HTR-8/SVneo (cell line): Measurements from ENCODE around the gene AP5Z1.
"Not testable (repeated sequence)": the region's sequence is repeated elsewhere in the genome, so short reads cannot be mapped to it uniquely, and the experiment has no call there.

Experiments
- DNase-seq: peaks from one replicate; pipeline ENCODE4 v3.0.0; 2011; ENCODE audit warnings: low spot score, mixed read lengths; ENCODE audit not compliant: insufficient read length
- FAIRE-seq: peaks from 2 replicates; lab custom pipeline; 2011; peaks lifted over from hg19 to GRCh38; lab: Jason Lieb, UNC

AP5Z1 gene

DNA sequence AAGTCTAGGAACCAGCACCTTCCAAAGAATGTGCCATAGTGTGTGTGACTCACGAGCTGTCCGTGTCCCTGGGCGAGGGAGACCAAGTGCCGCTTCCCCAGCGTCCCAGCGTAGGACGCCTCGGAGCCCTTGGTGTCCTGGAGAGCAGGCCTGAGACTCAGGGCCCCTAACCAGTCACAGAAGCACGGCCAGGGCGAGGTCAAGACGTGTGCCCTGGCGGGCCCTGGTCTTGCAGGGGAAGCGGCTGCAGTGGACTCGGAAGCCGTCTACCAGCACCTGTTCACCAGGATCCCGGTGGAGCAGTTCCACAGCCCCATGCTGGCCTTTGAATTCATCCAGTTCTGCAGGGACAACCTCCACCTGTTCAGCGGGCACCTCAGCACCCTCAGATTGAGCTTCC, 10.6 kb downstream of the AP5Z1 start:
- no peak for FAIRE-seq
- DNase-seq, result no peak

DNA sequence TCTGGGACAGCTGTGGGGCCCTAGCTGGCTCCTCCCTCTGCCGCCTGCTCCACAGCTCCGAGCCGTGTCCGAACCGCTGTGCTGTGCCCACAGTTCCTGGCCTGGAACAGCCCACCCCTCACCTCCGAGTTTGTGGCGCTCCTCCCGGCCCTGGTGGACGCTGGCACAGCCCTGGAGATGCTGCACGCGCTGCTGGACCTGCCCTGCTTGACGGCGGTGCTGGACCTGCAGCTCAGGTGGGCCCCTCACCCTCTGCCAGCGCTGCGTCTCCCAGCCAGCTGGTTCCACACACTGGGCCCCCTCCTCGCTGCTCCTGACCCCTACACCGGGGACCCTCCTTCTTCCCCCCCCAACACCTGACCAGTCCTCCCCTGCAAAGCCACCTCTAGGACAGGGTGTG, 12.1 kb downstream of the AP5Z1 start:
- FAIRE-seq (no peak), DNase-seq (no peak)

DNA sequence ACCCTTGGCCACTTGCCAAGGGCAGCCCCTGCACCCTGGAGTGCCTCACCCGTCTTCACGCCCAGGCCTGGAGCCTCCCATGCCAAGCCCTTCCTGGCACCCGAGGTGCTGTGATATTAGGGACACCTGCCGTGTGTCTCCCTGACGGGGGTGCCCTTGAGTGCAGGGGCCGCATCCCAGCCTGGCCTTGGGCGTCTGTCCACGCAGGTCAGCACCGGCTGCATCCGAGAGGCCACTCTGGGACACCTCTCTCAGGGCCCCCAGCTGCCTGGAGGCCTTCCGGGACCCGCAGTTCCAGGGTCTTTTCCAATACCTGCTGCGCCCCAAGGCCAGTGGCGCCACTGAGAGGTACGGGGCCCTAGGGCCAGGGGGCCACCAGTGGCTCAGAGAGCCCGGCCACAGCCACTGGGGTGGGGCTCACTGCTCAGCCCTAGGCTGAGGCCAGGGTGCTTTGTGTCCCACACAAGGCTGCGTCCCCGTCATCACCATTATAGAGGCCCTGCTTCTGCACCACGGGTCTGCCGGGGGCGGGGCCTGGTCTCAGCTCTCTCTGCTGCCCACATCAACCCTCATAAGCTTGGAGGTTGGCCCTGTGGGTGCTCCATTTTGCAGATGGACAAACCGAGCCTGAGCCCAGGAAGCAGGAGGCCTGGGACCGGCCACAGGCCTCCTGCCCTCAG, 12.7 kb downstream of the AP5Z1 start:
- FAIRE-seq (no peak), DNase-seq (no peak)

DNA sequence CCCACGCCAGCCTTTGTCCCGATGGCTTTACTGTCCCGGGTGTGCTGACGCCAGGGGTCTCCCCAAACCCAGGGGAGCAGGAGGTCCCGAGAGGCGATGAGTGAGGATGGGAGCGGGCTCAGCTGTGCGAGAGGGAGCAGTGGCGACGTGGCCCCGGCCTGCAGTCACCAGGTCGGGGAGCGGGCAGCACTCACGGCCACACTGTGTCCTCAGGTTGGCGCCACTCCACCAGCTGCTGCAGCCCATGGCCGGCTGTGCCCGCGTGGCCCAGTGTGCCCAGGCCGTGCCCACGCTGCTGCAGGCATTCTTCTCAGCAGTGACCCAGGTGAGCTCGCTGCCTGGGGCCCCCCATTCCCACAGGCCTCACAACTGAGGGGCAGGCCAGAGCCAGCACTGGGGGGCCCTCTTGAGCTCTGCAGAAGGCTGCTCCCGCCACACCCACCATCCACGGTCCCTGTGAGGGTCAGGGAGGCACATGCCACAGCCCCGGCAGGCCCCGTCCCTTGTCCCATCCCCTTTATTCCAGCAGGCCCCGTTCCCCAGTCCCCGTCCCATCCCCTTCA, 13.3 kb downstream of the AP5Z1 start:
- FAIRE-seq, result no peak

DNA sequence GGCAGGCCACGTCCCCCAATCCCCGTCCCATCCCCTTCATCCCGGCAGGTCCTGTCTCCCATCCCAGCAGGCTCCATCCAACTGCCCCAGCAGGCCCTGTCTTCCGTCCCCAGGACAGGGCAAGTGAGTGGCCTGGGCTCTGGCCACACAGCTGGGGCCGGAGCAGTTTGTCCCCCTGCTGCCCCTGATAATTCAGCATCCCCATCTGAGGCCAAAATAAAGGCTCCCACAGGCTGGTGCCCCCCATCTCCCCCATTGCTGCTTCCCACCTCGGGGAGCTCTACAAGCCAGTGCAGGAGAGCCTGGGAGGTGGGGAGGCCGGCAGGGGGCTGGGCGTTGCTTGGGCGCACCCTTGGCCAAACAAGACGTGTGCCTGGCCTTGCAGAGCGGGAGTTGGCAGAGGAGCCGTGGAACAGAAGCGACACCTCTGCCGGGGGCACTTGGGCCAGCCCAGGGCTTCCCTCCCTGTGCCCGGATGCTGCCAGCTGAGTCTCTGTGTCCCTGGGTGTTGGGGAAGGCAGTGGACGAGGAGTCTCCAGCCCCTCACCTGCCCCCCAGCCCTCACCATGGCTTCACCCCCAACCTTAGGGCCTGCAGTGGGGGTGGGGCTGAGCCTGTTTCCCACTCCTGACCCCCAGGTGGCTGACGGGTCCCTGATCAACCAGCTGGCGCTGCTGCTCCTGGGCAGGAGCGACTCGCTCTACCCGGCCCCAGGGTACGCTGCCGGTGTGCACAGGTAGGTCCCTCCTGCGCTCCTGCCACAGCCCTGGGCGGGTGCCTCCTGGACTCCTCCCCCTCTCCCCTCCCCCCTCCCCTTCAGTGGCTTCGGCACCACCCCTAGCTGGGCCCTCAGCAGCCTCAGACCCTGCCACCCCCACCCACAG, 14.0 kb downstream of the AP5Z1 start:
- DNase-seq (no peak), FAIRE-seq (no peak)

More for the DNA sequence above, 13.3 kb downstream of the AP5Z1 start:
- DNase-seq, result no peak

DNA sequence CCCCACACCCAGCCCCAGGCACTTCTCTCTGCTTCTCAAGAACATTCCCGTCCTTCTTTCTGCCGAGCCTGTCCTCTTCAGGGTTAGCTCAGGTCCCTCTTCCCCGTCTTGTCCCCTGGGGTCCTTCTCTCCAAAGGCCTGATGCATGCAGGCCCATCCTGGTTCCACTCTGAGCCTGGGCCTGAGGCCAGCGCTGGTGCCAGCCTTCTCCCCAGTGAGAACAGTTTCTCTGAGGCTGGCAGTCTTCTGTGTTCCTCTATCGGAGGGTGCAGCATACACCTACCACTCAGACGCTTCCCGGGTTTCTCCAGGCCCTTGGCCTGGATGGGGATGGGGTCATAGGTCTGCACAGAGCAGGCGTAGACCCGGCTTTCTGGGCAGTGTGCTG, 14.6 kb downstream of the AP5Z1 start:
- DNase-seq (no peak), FAIRE-seq (no peak)

DNA sequence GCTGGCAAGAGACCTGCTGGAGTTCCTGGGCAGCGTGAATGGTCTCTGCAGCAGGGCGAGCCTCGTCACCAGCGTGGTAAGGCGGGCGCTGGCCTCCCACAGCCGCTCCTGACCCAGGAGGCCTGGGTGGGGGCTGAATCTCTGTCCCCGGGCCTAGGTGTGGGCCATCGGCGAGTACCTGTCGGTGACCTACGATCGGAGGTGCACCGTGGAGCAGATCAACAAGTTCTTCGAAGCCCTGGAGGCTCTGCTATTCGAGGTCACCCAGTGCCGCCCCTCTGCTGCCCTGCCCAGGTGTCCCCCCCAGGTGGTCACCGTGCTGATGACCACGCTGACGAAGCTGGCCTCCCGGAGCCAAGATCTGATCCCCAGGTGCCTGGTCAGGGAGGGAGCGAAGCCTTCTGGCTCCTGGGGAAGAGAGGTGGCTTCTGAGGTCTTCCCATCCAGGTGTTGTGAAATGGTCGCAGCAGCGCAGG, 15.1 kb downstream of the AP5Z1 start:
- DNase-seq (no peak), FAIRE-seq (no peak)

DNA sequence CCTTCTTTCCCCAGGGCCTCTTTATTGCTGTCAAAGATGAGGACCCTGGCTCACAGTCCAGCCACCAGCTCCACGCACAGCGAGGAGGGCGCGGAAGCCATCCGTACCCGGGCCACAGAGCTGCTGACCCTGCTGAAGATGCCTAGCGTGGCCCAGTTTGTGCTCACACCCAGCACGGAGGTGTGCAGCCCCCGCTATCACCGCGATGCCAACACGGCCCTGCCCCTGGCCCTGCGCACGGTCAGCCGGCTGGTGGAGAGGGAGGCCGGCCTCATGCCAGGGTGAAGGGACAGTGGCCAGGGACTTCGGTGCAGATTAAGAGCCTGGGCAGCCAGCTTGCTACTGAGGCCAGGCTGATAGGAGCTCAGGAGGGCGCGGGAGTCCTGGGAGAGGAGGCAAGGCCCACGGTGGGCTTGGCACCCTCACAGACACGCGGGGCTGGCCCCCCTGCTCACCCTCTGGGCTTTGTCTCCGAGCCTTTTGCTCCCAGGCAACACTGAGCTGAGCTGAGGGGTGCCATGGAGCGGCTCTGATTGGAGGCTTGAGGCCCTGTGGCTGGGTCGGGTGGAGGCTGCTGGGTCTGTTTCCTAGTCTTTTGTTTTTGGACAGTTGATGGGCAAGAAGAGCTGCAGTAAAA, 15.8 kb downstream of the AP5Z1 start:
- no peak for FAIRE-seq

DNA sequence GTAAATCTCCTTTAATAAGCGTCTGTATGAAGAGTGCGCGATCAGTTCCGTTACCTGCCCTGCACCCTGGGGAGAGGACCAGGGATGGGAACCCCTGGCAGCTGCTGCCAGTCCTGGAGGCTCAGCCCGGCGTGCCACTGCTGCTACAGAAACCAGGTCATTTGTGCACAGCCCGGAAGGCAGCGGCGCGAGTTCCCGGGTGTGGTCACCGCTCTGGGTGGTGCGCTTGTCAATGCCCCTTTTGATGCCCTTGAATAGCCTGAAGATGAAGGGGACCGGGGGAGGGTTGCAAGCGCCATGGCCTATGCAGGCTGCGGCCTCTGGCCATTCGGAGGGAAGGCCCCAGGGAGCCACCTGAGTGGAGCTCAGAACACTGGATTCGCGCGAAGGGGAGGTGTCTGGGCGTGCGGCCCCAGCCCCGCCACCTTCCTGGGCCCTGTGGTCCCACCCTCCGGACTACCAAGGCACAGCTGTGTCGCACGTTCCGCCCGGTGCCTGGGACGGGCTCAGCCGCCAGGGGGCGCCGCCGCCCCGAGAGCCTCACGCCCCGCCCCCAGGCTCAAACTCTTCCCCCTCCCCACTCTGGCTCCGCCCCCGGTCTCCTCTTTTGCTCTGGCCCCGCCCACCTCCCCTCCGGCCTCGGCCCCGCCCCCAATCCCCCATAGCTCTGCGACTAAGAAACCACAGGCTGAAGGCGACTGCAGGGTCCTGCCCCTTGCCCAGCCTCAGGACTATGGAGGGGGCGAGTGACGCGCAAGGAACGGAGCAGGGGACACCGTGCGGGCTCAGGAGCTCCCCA, 16.5 kb downstream of the AP5Z1 start:
- no peak for DNase-seq
- FAIRE-seq, result no peak

More for the DNA sequence above, 15.8 kb downstream of the AP5Z1 start:
- no peak for DNase-seq

DNA sequence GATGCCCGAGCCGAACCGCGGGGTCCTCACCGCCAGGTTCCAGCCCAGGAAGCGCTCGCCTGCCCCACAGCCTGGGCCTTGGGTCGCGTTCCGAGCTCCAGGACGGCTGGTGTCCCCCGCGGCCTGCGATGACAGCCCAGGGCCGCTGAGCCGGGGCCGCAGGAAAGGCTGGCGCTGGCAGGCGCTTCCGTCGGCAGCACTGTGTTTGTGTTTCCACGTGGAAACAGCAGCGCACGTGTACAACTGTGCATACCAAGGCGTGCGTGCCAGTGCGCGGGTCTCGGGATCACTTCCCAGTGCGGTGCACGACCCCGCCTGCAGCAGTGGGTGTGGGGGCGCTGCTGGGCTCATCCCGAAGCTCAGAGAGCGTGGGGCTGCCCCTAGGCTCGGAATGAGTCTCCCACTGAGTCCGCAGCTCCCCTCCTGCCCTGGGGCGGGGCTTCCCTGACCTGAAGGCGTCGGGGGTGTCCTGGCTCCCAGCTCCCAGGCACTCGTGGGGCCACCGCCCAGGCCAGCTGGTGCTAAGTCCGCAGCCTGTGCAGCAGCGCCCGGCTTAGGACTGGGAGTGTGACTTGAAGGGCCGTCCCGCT, 17.2 kb downstream of the AP5Z1 start:
- no peak for DNase-seq
- no peak for FAIRE-seq

DNA sequence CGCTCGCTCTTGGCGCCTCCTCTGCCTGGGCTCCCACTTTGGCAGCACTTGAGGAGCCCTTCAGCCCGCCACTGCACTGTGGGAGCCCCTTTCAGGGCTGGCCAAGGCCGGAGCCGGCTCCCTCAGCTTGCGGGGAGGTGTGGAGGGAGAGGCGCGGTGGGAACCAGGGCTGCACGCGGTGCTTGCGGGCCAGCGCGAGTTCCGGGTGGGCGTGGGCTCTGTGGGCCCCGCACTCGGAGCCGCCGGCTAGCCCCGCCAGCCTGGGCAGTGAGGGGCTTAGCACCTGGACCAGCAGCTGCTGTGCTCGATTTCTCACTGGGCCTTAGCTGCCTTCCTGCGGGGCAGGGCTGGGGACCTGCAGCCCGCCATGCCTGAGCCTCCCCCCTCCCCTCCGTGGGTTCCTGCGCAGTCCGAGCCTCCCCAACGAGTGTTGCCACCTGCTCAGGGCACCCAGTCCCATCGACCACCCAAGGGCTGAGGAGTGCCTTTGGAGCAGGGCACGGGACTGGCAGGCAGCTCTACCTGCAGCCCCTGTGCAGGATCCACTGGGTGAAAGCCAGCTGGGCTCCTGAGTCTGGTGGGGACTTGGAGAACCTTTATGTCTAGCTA, 18.1 kb downstream of the AP5Z1 start:
- FAIRE-seq, DNase-seq: not testable (repeated sequence)

DNA sequence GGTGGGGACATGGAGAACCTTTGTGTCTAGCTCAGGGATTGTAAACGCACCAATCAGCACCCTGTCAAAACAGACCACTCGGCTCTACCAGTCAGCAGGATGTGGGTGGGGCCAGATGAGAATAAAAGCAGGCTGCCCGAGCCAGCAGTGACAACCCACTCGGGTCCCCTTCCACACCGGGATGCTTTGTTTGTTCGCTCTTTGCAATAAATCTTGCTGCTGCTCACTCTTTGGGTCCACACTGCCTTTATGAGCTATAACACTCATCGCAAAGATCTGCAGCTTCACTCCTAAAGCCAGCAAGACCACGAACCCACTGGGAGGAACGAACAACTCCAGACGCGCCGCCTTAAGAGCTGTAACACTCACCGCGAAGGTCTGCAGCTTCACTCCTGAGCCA, 18.7 kb downstream of the AP5Z1 start:
- DNase-seq, FAIRE-seq: not testable (repeated sequence)

DNA sequence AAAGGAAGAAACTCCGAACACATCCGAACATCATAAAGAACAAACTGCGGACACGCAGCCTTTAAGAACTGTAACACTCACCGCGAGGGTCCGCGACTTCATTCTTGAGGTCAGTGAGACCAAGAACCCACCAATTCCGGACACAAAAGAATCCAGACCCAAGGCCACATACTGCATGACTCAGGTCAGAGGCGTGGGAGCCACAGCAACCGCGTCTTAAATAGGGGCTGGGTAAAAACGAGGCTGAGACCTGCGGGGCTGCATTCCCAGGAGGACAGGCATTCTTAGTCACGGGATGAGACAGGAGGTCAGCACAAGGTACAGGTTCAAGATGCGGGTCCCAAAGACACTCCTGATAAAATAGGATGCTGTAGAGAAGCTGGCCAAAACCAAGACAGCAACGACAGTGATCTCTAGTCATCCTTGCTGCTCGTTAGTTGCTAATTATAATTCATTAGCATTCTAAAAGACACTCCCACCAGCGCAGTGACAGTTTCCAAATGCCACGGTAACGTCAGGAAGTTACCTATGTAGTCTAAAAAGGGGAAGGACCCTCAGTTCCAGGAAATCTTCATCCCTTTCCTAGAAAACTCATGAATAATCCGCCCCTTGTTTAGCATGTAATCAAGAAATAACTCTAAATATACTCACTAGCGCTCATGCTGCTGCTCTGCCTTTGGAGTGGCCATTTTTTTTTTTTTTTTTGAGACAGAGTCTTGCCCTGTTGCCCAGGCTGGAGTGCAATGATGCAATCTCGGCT, 19.3 kb downstream of the AP5Z1 start:
- DNase-seq (no peak), FAIRE-seq (no peak)

DNA sequence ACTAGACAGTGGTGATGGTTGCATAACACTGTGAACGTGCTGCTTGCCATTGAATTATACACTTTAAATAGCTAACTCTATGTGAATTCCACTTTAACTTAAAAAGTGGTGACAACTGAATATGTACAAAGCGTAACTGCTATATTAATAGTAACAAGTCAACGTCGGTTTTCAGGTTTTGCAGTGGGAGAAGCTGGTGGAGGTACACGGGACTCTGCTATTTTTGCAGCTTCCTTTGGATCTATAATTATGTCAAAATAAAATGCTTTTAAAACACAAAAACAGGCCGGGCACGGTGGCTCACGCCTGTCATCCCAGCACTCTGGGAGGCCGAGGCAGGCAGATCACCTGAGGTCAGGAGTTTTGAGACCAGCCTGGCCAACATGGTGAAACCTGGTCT, 21.0 kb downstream of the AP5Z1 start:
- DNase-seq (no peak), FAIRE-seq (no peak)

DNA sequence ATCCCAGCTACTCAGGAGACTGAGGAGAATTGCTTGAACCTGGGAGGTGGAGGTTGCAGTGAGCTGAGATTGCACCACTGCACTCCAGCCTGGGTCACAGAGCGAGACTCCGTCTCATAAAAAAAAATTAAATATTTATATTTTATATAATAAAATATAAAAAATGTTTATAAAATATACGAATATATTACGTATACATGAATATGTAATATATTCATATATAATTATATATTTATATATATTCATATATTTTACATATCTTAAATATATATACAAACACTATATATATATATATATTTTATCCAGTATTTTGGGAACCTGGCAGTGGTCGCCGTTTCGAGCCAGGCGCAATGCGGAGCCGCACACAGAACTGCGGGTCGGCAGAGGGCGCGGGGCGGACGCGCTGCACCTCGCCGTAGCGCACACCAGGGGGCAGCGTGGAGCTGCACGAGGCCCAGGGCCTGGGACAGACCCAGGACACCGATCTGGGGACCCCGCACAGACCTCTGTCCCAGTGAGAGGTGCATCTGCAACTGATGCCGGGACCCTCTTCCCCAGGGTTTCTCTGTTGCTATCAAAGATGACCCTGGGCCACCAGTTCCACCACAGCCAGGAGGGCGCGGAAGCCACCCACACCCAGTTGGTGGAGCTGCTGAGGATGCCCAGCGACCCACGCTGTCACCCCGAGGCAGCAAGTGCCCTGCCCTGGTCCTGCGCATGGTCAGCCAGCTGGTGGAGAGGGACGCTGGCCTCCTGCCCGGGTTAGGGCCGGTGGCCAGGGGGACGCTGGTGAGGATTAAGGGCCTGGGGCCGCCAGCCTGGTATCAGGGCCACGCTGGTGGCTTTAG, 22.7 kb downstream of the AP5Z1 start:
- FAIRE-seq (no peak), DNase-seq (peak; percentile 68)

DNA sequence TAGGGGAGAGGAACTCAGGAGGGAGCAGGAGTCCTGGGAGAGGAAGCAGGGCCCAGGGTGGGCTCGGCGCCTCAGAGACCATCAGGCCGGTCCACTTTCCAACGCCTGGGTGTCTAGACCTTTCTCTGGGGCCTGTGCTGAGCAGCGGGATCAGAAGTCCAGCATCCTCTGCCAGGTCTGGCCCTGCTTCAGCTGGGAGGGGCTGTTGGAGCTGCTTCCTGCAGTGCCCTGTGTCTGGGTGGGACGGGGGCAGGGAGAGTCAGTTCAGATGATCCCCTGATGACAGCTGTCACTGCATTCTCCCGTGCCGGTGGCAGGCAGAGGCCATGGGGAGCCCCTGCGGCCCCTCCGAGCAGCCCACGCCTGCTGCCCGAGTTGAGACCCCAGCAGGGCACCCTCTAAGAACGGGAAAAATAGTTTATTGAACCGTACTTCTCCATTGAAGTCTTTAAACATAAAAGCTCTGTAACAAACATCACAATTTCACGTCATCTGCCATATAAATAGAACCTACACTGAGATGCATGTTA, 23.3 kb downstream of the AP5Z1 start:
- DNase-seq (no peak), FAIRE-seq (no peak)
